ENCODE measurements around the gene SERTAD1.

DNA sequence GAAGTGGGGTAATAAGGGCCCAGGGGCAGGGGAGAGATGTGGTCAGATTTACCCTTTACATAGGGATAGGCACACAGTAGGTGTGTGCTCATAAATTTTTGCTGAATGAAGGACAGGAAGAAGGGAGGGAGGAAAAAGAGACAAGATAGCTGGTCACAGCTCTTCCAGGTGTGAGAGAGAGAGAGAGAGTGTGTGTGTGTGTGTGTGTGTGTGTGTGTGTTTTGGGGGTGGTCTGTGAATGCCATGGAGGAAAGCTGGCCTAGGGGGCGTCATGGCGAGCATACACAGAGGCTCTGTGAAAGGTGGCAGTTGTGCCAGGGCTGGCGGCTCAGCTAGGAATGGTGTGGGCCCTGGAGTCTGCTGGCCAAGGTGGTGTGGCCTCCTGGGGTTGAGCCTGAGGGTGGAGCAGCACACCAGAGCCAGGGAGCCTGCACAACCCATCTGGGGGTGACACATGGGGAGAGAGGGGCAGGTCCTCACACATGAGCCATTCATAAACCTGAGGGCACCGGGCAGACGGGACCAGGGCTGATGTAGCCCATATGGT is 6.7 kb downstream of the SERTAD1 start:
- TF ChIP-seq, protein P1, sequence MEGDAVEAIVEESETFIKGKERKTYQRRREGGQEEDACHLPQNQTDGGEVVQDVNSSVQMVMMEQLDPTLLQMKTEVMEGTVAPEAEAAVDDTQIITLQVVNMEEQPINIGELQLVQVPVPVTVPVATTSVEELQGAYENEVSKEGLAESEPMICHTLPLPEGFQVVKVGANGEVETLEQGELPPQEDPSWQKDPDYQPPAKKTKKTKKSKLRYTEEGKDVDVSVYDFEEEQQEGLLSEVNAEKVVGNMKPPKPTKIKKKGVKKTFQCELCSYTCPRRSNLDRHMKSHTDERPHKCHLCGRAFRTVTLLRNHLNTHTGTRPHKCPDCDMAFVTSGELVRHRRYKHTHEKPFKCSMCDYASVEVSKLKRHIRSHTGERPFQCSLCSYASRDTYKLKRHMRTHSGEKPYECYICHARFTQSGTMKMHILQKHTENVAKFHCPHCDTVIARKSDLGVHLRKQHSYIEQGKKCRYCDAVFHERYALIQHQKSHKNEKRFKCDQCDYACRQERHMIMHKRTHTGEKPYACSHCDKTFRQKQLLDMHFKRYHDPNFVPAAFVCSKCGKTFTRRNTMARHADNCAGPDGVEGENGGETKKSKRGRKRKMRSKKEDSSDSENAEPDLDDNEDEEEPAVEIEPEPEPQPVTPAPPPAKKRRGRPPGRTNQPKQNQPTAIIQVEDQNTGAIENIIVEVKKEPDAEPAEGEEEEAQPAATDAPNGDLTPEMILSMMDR (IDR thresholded peaks at IDR 0.05) = no peak
- TF ChIP-seq POLR2A (IDR thresholded peaks at IDR 0.05) = no peak

All from vagina (tissue), 2 donors.